ENCODE results near the gene NOB1.
"Not testable (repeated sequence)": the region's sequence is repeated elsewhere in the genome, so short reads cannot be mapped to it uniquely, and the experiment has no call there.

The NOB1 gene

DNA sequence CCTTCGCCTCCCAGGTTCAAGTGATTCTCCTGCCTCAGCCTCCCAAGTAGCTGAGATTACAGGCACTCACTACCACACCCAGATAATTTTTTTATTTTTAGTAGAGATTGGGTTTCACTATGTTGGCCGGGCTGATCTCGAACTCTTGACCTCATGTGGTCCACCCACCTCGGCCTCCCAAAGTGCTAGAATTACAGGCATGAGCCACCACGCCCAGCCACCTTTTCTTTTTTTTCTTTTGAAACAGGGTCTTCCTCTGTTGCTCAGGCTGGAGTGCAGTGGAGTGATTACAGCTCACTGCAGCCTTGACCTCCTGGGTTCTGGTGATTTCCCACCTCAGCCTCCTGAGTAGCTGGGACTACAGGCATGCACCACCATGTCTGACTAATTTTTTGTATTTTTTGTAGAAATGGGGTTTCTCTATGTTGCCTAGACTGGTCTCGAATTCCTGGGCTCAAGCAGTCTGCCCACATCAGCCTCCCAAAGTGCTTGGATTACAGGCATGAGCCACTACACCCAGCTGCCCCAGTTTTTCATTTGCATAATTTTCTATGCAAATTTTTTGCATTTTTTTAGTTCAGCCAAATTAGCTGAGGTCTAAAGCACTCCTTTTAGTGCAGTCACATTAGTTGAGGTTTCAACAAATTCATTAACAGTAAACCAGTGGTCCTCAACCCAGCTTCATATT, 18.7 kb upstream of the NOB1 start:
- no peak for TF ChIP-seq JUND (IDR thresholded peaks at IDR 0.05; ENCODE audit: low read depth)
- no peak for DNase-seq (ENCODE audit: low read depth in 1 of 2, low spot score in 1 of 2)
- in situ Hi-C loops (cut with HindIII; ENCODE audit: low pct_unique_long_range_greater_than_20kb, low sequenced_read_pairs), result no loop called here

DNA sequence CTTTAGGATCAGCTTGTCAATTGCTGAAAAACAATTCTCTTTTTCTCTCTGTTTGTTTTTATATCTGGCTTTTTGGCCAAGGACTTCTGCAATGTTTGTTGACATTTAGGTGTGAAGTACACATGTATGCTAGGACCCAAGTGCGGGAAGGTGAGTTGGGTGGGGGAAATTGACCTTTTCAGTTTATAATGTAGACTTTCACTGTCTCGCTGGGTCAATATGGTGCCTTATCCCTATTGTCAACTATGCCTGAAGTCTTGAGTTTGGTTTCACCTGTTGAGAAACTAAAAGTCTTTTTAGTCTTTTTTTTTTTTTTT, 16.9 kb upstream of the NOB1 start:
- DNase-seq (ENCODE audit: low read depth in 1 of 2, low spot score in 1 of 2), result no peak
- in situ Hi-C loops (cut with HindIII; ENCODE audit: low pct_unique_long_range_greater_than_20kb, low sequenced_read_pairs), result no loop called here
- no peak for TF ChIP-seq JUND (IDR thresholded peaks at IDR 0.05; ENCODE audit: low read depth)

DNA sequence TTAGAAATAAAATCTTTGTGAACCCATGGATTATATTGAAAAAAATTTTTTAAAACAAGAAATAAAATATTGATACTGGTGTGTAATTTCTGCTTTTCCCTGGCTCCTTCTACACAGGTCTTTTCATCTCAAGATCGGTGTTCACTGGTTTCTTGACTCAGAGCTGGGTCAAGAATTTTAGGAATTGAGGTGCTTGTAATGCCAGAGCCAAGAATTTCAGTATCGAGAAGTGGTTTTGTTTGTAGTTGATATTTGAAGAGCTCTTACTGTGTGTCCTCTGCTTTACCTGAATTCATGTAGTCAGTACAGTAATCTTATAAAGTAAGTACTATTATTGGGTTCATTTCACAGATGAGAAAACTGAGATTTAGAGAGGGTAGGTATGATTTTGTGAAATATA, 14.7 kb upstream of the NOB1 start:
- no peak for TF ChIP-seq JUND (IDR thresholded peaks at IDR 0.05; ENCODE audit: low read depth)
- in situ Hi-C loops (cut with HindIII; ENCODE audit: low pct_unique_long_range_greater_than_20kb, low sequenced_read_pairs), result no loop called here
- DNase-seq (ENCODE audit: low read depth in 1 of 2, low spot score in 1 of 2), result peak in 1 of 2 experiments; percentile 48

DNA sequence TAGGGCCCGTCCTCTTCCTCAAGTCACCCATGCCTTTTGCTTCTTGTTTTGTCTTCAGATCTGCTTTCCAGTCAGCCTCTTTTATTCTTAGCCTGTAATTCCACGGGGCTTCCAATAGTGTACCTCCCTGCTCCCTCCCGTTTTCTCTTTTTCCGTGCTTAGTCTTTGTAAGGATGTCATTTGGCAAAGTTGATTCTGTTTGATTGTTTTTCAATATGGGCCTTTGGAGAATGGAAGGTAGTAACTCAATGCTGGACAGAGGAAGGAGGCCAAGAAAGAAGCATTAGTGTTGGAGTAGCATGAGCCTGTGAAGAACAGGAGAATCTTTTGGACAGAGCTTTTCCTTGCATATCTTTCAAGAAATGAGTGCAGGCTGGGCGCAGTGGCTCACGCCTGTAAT, 13.9 kb upstream of the NOB1 start:
- no peak for TF ChIP-seq JUND (IDR thresholded peaks at IDR 0.05; ENCODE audit: low read depth)
- no peak for DNase-seq (ENCODE audit: low read depth in 1 of 2, low spot score in 1 of 2)
- in situ Hi-C loops (cut with HindIII; ENCODE audit: low pct_unique_long_range_greater_than_20kb, low sequenced_read_pairs), result no loop called here

DNA sequence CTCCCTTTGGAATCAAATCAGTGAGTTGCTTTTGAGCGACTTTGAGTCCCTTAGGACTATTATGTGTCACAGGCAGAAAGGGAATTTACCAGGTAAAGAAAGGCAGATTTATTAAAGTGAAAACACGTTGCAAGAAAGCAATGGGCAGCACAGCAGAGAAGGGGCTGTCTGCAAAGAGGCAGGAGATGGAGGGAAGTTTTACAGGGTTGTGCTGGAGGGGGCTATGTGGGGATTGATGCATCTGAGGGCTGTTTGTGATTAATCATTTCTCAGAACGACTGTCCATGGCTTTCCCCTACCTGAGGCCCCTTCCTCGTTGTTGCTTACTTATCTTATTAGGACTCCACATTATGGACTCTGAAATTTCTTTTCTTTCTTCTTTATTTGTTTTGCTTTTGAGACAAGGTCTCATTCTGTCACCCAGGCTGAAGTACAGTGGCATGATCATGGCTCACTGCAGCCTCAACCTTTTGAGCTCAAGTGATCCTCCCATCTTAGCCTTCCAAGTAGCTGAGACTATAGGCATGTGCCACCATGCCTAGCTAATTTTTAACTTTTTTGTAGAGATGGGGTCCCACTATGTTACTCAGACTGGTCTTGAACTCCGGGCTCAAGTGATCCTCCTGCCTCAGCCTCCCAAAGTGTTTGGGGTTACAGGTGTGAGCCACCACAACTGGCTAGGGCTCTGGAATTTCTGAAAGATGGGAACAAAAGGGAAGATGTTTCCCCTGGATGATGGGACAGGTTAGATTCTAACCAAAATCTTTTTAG, 12.9 kb upstream of the NOB1 start:
- DNase-seq (ENCODE audit: low read depth in 1 of 2, low spot score in 1 of 2), result no peak
- in situ Hi-C loops (cut with HindIII; ENCODE audit: low pct_unique_long_range_greater_than_20kb, low sequenced_read_pairs), result no loop called here
- TF ChIP-seq JUND (IDR thresholded peaks at IDR 0.05; ENCODE audit: low read depth), result no peak

DNA sequence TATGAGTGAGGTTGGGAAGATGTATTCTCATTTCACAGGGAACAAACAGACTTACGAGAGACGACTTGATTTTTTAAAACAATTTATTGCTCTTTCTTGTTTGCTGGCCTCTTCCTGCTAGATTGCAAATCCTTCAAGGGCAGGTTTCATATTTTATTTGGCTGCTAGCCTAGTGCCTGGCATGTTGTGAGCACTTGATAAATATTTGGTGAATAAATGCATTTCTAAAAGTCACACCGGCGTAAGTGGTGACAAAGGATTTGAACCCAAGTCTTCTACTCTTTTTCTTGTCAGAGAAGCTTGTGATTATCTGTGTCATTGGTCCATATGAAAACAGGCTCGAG, 8.8 kb upstream of the NOB1 start:
- DNase-seq (ENCODE audit: low read depth in 1 of 2, low spot score in 1 of 2), result peak in 1 of 2 experiments; percentile 23
- in situ Hi-C loops (cut with HindIII; ENCODE audit: low pct_unique_long_range_greater_than_20kb, low sequenced_read_pairs), result no loop called here
- TF ChIP-seq JUND (IDR thresholded peaks at IDR 0.05; ENCODE audit: low read depth), result no peak

DNA sequence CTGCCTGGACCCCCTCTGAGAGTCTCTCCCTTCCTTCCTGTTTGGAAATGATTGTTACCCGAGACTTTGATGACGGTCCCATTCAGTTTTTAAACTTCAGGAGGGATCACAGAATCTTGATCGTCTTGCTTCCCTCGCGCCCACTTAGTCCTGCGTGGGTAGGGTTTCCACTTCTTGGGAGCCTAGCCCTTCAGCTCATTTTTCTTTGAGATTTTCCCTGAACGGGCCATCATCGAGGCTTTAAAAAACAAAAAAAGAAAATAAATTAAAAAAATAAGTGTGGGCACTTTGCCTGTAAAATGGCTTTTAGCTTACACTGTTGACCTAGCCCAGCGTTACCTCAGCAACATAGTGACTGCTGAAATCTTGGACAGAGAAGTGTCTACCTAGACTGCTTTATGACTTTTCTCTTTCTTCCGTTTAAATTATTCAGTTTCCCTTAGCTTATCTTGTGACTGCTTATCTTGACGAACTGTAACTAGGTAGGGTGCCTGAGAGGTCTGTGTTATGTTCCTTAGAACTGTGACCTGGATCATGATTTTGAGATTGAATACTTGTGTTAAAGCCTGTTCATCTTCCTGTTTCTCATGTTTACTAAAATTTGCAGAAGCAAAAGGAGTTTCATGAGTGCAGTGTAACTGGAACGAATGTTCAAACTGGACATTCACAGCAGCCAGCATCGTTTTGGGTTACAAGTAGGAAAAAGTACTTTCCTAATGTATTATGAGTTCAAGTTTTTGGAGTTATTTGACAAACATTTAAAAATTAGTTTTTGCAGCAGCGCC, 8.3 kb upstream of the NOB1 start:
- no peak for TF ChIP-seq JUND (IDR thresholded peaks at IDR 0.05; ENCODE audit: low read depth)
- in situ Hi-C loops (cut with HindIII; ENCODE audit: low pct_unique_long_range_greater_than_20kb, low sequenced_read_pairs), result no loop called here
- DNase-seq (ENCODE audit: low read depth in 1 of 2, low spot score in 1 of 2), result peak in 1 of 2 experiments; percentile 37

DNA sequence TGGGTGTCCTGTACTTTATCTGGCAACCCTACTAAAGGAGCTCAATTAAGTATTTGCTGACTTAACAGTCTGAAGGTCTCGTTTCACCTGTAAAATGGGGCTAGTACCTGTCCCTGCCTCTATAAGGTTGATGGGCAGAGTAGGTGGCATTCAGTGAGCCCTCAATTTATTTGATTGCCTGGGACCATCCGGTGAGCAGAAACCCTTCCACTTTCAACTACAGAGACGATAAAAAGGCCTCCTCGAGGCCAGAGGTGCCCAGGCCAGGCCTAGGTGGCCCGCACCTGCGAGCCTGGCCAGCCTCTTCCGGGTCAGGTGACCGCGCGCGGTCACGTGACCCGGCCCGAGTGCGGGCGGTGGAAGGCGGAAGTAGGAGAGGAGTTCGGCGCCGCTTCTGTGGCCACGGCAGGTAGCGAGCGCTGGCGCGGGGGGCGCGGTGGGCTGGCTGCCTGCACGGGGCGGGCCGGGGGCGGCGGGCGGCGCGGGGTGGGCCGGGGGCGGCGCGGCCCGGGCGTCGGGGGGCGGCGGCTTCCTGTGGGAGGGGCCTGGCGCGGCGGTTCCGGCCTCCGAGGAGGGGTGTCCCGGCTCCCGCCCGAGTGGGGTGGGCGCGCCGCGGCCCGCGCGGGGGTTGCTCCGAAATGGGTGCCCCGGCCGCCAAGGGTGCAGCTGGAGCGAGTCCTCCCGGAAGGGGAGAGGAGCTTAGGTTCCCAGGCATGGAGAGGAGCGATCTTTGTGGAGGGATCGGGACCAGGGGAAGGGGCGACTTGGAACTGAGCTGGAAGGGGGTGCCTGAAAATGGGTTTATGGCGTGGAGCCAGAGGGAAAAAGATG, 7.5 kb upstream of the NOB1 start, which contains the start of gene WWP2:
Gene WWP2, plus strand, starts transcription at position 350 of the 831 bp plus-strand sequence. CDS start 24,679 bp downstream, outside the sequence.
- TF ChIP-seq JUND (IDR thresholded peaks at IDR 0.05; ENCODE audit: low read depth), result no peak
- DNase-seq (ENCODE audit: low read depth in 1 of 2, low spot score in 1 of 2), result peak; percentile 67 to 88
- in situ Hi-C loops (cut with HindIII; ENCODE audit: low pct_unique_long_range_greater_than_20kb, low sequenced_read_pairs), result no loop called here

DNA sequence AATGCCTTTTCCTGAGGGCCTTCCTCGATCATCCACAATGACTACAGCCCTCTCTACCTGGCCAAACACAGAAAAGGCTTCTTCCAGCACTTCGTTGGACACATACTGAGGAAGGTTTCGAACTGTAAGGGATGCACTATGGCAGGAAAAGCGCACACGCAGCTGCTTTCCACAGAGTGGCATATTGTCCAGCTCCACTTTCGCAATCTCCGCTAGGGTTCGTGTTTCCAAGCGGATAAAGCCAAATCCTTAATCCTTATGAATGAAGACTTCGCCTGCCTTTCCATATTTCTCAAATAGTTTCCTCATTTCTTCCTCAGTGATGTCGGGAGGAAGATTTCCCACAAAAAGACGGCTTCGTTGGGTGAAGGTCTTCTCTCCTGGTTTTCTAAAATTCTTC, 2.6 kb upstream of the NOB1 start:
- in situ Hi-C loops (cut with HindIII; ENCODE audit: low pct_unique_long_range_greater_than_20kb, low sequenced_read_pairs); DNase-seq (ENCODE audit: low read depth in 1 of 2, low spot score in 1 of 2): not testable (repeated sequence)

DNA sequence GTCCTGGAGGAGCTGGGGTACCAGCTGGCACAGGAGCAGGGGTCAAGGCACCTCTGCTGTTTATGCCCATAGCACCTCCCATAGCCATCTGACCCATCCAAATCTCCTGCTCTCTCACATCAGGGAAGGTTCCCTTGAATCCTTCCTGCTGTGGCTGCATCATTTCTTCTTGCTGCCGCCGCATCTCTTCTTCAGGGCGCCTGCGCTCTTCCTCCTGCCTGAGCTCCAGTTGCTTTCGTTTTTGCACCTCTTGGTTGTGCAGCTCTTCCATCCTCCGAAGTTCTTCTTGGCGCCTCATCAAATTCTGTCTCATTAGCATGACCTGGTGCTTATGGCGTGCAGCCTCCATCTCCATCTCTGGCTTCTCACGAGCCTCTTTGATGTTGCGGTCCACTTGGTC, 2.0 kb upstream of the NOB1 start:
- no peak for DNase-seq (ENCODE audit: low read depth in 1 of 2, low spot score in 1 of 2)
- in situ Hi-C loops (cut with HindIII; ENCODE audit: low pct_unique_long_range_greater_than_20kb, low sequenced_read_pairs), result no loop called here
- no peak for TF ChIP-seq JUND (IDR thresholded peaks at IDR 0.05; ENCODE audit: low read depth)

DNA sequence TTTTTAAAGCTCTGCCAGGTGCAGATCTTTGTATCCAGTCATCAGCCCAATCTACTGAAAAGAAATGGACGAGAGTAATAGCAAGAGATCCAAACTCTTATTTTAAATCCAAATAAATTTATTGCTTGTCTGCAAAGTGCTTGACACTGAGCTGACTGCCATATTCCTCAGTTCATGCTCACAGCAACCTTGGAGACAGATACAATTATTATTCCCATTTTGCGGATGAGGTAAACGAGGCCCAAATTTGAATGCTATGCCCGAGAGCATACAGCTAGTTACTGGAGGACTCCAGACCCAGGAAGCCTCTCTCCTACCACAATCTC, 620 bp downstream of the NOB1 start:
- in situ Hi-C loops (cut with HindIII; ENCODE audit: low pct_unique_long_range_greater_than_20kb, low sequenced_read_pairs), result no loop called here
- no peak for TF ChIP-seq JUND (IDR thresholded peaks at IDR 0.05; ENCODE audit: low read depth)
- no peak for DNase-seq (ENCODE audit: low read depth in 1 of 2, low spot score in 1 of 2)

DNA sequence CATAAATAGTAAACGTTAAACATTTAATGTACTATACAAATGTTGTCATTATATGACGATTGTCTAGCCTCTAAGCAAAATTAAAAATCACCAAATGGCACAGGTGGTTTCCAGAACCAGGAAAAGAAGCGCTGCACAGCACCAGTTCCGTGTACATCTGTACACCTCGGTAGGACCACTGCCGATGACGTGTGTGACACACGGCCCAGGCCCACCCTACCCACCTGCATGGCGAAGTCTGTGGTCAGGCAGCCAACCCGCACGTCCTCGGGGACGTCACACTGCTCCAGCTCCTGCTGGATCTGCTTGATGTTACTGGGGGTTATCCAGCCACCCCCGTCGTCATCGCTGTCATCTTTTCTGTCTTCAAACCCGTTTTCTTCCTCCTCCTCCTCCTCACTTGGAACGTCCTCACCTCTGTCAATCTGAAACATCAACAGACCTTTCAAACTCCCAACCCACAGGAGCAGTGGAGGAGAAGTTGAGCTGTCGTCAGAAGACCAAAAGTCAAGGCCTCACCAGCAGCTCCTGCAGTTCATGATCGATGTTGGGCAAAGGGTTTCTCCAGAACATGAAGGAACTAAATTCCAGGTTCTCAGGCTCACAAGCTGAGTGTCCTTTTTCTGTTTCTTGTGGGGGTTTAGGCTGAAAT, 5.9 kb downstream of the NOB1 start:
- in situ Hi-C loops (cut with HindIII; ENCODE audit: low pct_unique_long_range_greater_than_20kb, low sequenced_read_pairs), result no loop called here
- TF ChIP-seq JUND (IDR thresholded peaks at IDR 0.05; ENCODE audit: low read depth), result no peak
- no peak for DNase-seq (ENCODE audit: low read depth in 1 of 2, low spot score in 1 of 2)
